ENCODE data around the gene ZNF93.
"Not testable (repeated sequence)": the region's sequence is repeated elsewhere in the genome, so short reads cannot be mapped to it uniquely, and the experiment has no call there.

Gene ZNF93

DNA sequence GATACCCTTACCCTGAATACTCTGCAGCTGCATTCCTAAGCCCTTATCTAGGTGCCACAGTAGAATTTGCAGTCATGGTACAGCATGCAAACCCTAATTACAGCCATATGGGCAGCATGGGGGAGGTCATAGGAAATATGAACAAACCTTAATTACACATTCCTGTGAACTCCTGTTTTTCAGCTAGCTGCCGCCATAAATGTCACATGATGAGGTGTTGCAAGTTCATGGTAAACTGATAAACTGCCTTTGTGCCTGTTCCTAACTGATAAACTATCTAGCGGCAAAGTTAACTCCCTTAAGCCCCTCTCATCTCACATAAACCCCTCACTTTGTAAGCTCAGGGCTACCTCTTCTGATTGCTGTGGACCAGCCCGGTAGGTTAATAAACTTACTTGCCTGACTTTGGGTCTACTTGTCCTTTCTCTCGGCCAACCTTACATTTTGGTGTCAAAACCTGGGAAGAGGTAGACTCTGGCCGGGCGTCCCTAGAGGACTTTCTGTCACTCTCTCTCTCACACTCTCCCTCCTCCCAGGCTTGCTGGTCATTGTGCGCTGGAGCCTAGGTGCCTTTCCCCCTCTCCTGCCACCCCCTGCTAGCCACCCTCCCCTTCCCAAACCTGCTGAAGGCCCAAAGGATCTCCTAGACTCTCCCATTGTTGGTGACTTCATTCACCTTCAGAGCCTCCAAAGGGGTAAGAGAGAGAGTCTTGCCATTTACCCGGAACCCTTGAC, 43.3 kb downstream of the ZNF93 start:
- DNase-seq = no peak

- DNase-seq = no peak
These were observed 43.8 kb downstream of the ZNF93 start for GRCh38 chr19:19944583-19944880.

- no peak for DNase-seq
These were observed 45.5 kb downstream of the ZNF93 start for GRCh38 chr19:19946226-19946625.

DNA sequence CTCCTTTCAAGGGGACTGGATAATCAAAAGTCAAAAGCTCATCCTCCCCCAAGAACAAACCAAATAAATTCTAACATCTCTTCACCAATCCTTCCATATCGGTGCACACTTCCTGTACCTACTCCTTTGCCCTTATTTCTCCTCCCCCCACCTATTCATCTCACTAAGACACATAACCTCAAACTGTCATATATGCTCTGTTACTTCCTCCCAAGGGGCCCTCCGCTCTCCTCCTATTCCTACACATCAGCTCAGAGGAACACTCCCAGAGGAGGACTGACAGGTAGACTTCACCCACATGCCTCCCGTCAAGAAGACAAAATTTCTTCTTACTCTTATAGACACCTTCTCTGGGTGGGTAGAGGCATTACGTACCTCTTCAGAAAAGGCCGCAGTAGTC, 48.1 kb downstream of the ZNF93 start:
- DNase-seq = no peak

GRCh38 chr19:19955208-19955607, 54.5 kb downstream of the ZNF93 start:
- no peak for DNase-seq

GRCh38 chr19:19956434-19957075, 55.8 kb downstream of the ZNF93 start:
- DNase-seq = no peak

DNA sequence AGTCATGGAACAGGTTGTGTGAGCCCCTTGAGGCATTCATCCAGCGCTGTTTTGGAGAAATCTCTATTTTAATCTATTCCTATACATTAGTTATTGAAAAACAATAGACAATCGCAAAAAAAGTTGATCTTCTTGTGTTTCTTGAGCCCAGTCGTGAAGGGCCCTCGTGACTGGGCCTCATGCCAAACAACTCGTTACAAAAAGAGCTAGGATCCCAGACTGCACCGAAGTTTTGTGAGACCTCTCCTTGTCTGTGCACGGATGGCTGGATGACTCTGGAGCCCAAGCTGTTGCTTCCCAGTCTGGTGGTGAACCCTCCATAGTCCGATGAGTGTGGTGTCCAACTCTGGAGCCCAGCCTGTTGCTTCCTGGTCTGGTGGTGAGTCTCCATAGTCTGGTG, 57.0 kb downstream of the ZNF93 start:
- not testable (repeated sequence) for DNase-seq

DNA sequence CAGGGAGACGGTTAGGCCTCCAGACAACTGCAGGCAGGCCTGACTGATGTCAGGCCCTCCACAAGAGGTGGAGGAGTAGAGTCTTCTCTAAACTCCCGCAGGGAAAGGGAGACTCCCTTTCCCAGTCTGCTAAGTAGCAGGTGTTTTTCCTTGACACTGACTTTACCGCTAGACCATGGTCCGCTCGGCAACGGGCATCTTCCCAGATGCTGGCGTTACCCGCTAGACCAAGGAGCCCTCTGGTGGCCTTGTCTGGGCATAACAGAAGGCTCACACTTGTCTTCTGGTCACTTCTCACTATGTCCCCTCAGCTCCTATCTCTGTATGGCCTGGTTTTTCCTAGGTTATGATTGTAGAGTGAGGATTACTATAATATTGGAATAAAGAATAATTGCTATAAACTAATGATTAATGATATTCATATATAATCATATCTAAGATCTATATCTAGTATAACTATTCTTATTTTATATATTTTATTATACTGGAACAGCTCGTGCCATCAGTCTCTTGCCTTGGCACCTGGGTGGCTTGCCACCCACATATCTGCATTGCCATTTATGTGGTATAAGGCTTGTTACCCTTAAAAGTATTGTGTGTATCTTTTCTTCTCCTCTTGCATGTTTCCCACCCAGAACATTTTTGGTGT, 58.5 kb downstream of the ZNF93 start:
- peak; percentile 13 for DNase-seq

DNA sequence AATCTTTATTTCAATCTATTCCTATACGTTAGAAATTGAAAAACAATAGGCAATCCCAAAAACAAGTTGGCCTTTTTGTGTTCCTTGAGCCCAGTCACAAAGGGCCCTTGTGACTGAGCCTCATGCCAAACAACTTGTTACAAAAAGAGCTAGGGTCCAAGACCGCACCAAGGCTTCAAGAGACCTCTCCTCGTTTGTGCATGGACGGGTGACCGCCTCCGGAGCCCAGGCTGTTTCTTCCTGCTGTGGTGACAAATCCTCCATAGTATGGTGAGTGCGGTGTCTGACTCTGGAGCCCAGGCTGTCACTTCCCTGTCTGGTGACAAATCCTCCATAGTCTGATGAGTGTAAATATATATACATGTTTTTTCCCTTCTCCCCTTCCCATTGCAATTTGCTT, 63.7 kb downstream of the ZNF93 start:
- no peak for DNase-seq

GRCh38 chr19:19966126-19966525, 65.4 kb downstream of the ZNF93 start:
- DNase-seq = not testable (repeated sequence)

GRCh38 chr19:19966862-19967261, 66.1 kb downstream of the ZNF93 start:
- no peak for DNase-seq
